ENCODE results near the gene ARHGAP30. TPM values are rescaled to one million over a fixed set of nuclear protein-coding genes. Genes with fewer than 3 reads are reported as not detected.

The ARHGAP30 gene
- total RNA-seq, 1 experiment from 2014 or later, result 0.39 TPM

DNA sequence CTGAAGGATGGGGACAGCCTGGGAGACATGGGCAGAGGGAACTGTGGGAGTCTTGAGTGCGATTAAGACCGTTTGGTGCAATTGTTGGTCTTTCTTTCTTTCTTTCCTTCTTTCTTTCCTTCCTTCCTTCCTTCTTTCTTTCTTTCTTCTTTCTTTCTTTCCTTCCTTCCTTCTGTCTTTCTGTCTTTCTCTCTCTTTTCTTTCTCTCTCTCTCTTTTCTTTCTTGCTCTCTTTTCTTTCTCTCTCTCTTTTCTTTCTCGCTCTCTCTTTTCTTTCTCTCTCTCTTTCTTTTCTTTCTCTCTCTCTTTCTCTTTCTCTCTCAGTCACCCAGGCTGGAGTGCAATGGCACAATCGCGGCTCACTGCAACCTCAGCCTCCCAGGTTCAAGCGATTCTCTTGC is 25.5 kb upstream of the ARHGAP30 start:
- Histone ChIP-seq H3K36me3 (ENCODE audit: control insufficient read depth in 1 of 2, insufficient read depth in 2 of 2, low read length in 2 of 2) (peaks cover 2 to 8% of the 10 kb centered on the region in 2 experiments; a peak in 2 of 4 replicates), H4K20me1 (ENCODE audit: insufficient read depth) (no peaks in the 10 kb centered on the region), H3K9me3 (ENCODE audit: control insufficient read depth in 1 of 2, insufficient read depth in 1 of 2, low read depth in 1 of 2, low read length in 2 of 2) (no peaks in the 10 kb centered on the region), H3K79me2 (ENCODE audit: insufficient read depth, low read length) (no peaks in the 10 kb centered on the region), H3K9ac (ENCODE audit: low read length) (no peak overlapping the region), H3K9me2 (ENCODE audit: insufficient read depth) (no peaks in the 10 kb centered on the region), H3K4me2 (ENCODE audit: low read length) (no peak overlapping the region), H3K27me3 (ENCODE audit: insufficient read depth, low read length) (no peaks in the 10 kb centered on the region), H3K27ac (ENCODE audit: low read depth, low read length) (no peak overlapping the region), H3K4me3 (replicated peaks in 1 of 2; ENCODE audit: low read depth in 1 of 2, low read length in 2 of 2) (no peak overlapping the region), H3K4me1 (ENCODE audit: control insufficient read depth in 1 of 2, insufficient read depth in 2 of 2, low read length in 2 of 2) (peaks cover 10 to 48% of the 10 kb centered on the region in 2 experiments), H2AFZ (ENCODE audit: low read depth, low read length, poor library complexity, severe bottlenecking) (no peak overlapping the region)
- TF ChIP-seq CBX3 (IDR thresholded peaks at IDR 0.05; ENCODE audit: low read depth) (no peak), ELF1 (IDR thresholded peaks at IDR 0.05; ENCODE audit: borderline replicate concordance, low read depth) (no peak), JUND (IDR thresholded peaks at IDR 0.05) (no peak), TCF7L2 (IDR thresholded peaks at IDR 0.05; ENCODE audit: borderline replicate concordance, extremely low read depth, insufficient read depth, insufficient read length) (no peak), EZH2 (IDR thresholded peaks at IDR 0.05) (no peak), SRF (IDR thresholded peaks at IDR 0.05; ENCODE audit: low read depth) (no peak), CEBPB (IDR thresholded peaks at IDR 0.05; ENCODE audit: low read depth) (no peak), EGR1 (IDR thresholded peaks at IDR 0.05; ENCODE audit: low read depth) (no peak), RAD21 (IDR thresholded peaks at IDR 0.05; ENCODE audit: low read depth) (no peak)
- TF ChIP-seq, protein P1, sequence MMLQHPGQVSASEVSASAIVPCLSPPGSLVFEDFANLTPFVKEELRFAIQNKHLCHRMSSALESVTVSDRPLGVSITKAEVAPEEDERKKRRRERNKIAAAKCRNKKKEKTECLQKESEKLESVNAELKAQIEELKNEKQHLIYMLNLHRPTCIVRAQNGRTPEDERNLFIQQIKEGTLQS (IDR thresholded peaks at IDR 0.05), result no peak
- TF ChIP-seq, protein P2, sequence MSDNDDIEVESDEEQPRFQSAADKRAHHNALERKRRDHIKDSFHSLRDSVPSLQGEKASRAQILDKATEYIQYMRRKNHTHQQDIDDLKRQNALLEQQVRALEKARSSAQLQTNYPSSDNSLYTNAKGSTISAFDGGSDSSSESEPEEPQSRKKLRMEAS (IDR thresholded peaks at IDR 0.05), result no peak
- TF ChIP-seq, protein P3, sequence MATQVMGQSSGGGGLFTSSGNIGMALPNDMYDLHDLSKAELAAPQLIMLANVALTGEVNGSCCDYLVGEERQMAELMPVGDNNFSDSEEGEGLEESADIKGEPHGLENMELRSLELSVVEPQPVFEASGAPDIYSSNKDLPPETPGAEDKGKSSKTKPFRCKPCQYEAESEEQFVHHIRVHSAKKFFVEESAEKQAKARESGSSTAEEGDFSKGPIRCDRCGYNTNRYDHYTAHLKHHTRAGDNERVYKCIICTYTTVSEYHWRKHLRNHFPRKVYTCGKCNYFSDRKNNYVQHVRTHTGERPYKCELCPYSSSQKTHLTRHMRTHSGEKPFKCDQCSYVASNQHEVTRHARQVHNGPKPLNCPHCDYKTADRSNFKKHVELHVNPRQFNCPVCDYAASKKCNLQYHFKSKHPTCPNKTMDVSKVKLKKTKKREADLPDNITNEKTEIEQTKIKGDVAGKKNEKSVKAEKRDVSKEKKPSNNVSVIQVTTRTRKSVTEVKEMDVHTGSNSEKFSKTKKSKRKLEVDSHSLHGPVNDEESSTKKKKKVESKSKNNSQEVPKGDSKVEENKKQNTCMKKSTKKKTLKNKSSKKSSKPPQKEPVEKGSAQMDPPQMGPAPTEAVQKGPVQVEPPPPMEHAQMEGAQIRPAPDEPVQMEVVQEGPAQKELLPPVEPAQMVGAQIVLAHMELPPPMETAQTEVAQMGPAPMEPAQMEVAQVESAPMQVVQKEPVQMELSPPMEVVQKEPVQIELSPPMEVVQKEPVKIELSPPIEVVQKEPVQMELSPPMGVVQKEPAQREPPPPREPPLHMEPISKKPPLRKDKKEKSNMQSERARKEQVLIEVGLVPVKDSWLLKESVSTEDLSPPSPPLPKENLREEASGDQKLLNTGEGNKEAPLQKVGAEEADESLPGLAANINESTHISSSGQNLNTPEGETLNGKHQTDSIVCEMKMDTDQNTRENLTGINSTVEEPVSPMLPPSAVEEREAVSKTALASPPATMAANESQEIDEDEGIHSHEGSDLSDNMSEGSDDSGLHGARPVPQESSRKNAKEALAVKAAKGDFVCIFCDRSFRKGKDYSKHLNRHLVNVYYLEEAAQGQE (IDR thresholded peaks at IDR 0.05; ENCODE audit: low read depth), result no peak
- intact Hi-C loops (cut with micrococcal nuclease), result loop anchor here (5.0 kb wide), 1 partner anchor 73 kb away; the partner anchor contains the start of gene F11R
- ChIA-PET POLR2A (interaction anchor here (1.1 kb wide), 1 partner anchor 49 kb away, joined by 3 read pairs; the partner anchor contains the start of gene USF1), RAD21 (ENCODE audit: low non-redundant PET in 1 of 2, low total read pairs in 2 of 2, uncharacterized antibody in 2 of 2, unreplicated experiment in 2 of 2) (no interaction called here), CTCF (interaction anchor here (1.0 kb wide), 1 partner anchor 24 kb away, joined by 3 read pairs; no protein-coding TSS in a partner anchor)
- DNase-seq (ENCODE audit: low read depth, low spot score) (no peak), ATAC-seq (no peak)
- no TSS peak for BruUV-seq (replicated peaks)
